GM18870 (cell line): ENCODE data around the gene CLEC2D.
"Not testable (repeated sequence)": the region's sequence is repeated elsewhere in the genome, so short reads cannot be mapped to it uniquely, and the experiment has no call there.

Experiments
- ATAC-seq: cut with Tn5 transposase; IDR thresholded peaks from one replicate; pipeline ENCODE4 v1.9.1; 2021; ENCODE audit warnings: moderate library complexity; ENCODE audit not compliant: unreplicated experiment

CLEC2D gene

DNA sequence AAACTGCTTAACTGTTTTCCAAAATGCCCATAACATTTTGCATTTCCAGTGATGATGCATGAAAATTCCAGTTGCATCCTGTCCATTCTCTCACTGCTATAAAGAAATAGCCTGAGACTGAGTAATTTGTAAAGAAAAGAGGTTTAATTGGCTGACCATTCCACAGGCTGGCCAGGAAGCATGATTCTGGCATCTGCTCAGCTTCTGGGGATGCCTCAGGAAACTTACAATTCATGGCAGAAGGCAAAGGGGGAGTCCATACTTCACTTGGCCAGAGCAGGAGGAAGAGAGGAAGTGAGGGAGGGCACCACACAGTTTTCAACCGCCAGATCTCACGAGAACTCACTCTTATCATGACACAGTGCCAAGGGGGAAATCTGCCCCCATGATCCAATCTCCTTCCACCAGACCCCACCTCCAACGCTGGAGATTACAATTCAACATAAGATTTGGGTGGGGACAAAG is 18.2 kb upstream of the CLEC2D start:
- ATAC-seq = no peak

DNA sequence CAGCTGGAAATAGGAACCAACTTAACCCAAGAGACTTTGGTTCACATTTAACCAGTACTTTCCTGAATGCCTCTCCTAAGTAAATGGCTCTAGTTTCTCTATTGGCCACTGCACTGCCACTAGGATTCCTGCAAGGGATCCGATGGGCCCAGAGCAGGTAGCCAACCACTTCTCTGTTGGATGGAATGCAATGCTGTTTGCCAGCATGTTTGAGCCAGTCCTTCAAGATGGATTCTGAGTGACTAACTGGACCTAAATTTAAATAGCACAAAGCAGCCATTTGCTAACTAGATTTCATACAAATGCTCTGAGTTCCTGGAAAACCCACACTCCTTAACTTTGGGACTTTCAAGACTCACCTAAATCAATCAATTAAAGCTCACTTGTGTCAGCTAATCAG is 9.5 kb upstream of the CLEC2D start:
- no peak for ATAC-seq

DNA sequence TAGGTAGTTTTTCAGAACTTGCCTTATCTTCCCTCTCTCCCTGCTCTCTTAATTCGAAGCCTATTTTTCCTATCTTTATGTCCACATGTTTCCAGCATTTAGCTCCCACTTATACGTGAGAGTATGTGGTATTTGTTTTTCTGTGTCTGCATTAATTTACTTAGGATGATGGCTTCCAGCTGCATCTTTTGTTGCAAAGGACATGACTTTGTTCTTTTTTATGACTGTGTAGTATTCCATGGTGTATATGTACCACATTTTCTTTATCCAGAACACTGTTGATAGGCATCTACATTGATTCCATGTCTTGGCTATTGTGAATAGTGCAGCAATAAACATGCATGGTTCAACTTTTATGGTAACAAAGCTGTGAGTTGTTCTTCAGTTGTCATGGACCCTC is 7.8 kb upstream of the CLEC2D start:
- ATAC-seq = no peak

DNA sequence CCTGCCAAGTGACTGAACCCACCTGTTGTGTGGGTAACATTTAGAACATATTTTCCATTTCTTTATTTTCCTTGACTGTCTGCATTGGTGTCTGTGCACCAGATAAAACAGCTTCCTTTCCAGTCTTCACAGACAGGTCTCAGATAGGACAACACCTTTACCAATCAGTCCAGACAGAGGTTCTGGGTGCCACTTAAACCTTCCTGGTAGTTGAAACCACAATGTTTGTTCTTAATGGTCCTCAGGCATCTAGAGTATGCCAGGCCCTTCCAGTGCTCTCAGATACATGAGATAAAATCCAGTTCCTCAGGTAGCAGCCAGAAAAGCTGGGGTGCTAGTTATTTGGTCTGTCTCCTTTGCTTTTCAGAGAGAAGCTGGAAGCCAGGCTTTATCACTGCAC is 7.0 kb upstream of the CLEC2D start:
- no peak for ATAC-seq

DNA sequence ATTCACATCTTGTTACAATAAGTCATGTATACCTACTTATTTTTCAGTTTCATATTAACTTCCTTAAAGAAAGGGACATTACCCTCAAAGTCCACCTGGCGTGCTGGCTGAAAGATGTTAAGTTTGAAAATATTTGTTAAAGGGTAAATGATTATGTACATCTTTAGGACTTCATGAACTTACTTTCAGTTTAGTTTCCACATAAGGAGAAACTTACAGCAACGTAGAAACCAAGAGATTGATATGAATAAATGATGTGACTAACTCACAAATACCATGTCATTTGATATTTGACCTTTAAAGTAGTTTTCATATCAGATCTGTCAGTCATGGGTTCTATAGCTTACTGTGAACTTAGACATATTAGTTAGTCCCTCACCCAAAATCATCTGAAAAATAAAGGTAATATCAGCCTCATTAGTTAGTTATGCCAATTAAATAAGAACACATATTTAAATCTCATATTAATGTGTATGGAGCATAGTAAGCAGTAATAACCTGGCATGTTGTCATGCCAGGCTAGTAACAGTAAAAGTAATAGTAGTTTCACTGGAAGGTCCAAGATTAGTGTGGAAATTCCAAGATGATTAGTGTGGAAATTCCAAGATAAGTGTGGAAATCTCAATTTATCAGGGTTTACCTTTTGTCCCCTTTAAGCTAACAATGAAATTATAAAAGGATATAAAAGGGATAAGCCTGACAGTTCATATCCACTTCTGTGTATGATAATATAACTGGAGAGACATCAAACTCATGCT is 1.9 kb upstream of the CLEC2D start:
- ATAC-seq = peak; percentile 51

DNA sequence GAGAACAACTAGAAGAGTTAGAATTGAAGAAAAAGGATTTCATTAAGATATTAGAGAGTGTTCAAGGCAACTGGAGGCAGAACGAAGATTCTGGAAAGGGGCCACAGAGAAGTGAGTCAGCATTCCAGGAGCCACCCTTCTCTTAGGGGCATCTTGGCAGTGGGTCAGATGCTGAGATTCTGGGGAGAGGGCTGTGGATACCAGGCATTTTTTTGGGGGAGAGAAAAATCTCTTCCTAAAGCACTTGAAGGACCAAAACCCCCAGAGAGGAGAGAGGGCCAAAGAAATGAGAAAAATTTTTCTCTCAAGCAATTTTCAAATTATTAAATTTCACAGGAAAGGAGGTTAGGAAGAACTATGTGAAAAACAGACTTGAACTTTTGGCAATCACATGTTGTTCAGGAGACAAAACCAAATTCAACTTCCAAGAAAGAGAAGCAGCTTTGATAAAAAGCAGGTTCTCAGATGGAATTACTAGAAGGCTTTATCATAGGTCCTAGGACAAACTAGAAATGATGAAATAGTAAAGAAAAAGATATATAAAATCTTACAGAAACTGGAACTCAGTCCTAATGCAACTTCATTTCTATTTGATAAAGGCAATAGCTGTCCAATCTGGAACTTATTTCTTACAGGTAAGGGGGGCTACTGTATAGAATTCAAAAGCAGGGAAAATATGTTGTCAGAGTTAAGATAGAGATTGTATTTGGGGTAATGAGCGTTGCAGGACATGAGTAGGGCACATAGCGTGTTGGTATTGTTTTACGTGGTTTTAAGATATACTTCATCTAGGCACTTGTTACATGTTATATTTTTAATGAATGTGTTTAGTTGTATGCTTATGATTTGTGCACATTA is 1.1 kb upstream of the CLEC2D start:
- no peak for ATAC-seq

DNA sequence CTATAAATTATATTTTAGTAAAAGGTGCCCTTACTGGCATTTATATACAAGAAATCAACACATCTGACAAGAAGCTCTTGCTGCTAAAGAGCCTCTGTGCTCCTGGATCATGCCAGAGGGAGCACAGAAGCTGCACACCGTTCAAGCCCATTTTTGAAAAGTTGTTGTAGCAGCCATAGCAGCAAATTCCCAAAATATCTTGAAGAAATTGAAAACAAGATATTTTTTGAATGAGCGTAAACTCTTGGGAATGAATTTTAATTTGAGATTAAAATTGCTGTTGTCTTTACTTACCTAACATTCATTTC is 540 bp upstream of the CLEC2D start:
- no peak for ATAC-seq

DNA sequence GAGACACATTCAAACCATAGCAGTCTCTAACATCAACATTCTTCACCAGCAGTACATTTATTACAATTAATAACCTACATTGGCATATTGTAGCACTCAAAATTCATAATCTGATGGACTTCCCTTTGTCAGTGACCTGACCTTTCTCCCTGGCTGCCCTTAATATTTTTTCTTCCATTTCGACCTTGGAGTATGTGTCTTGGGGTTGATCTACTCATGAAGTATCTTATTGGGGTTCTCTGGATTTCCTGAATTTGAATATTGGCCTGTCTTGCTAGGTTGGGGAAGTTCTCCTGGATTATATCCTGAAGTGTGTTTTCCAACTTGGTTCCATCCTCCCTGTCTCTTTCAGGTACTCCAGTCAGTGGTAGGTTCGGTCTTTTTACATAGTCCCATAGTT is 2.8 kb downstream of the CLEC2D start:
- not testable (repeated sequence) for ATAC-seq

DNA sequence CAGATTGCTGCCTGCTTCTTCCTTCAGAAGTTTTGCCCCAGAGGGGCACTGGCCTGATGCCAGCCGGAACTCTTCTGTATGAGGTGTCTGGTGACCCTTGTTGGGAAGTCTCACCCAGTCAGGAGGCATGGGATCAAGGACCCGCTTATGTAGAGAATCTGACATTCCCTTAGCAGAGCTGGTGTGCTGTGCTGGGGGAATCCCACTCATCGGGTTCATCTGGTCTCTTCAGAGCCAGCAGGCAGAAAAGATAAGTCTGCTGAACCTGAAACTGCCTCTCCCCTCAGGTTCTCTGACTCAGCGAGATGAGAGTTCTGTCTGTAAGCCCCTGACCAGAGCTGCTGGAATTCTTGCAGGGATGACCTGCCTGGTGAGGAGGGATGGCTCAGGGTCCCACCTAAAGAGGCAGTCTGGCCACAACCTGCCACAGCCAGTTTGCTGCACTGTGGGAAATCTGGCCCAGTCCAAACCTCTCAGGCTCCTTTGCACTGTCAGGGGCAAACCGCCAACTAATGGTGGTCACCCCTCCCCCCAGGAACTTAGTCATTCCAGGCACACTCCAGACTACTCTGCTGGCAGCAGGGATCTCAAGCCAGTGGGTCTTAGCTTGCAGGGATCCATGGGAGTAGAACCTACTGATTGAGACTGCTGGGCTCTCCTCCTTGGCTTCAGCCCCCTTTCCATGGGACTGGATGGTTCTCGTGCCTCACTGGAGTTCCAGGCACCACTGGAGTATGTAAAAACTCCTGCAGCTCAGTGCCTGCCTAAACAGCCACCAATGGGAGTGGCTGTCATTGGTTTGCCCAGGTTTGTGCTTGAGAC is 4.1 kb downstream of the CLEC2D start:
- ATAC-seq = no peak

DNA sequence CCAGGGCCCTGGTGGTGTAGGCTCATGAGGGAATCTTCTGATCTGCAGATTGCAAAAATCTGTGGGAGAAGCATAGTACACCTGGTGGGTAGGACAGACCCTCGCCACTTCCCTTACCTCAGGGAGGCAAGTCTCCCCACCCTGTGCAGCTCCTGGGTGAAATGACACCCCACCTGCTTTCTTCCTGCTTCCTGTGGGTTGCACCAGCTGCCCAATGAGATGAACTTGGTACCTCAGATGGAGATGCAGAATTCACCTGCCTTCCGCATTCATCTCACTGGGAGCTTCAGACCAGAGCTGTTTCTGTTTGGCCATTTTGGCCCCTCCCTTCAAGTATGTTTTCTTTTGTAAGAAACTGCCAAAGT is 4.7 kb downstream of the CLEC2D start:
- no peak for ATAC-seq

DNA sequence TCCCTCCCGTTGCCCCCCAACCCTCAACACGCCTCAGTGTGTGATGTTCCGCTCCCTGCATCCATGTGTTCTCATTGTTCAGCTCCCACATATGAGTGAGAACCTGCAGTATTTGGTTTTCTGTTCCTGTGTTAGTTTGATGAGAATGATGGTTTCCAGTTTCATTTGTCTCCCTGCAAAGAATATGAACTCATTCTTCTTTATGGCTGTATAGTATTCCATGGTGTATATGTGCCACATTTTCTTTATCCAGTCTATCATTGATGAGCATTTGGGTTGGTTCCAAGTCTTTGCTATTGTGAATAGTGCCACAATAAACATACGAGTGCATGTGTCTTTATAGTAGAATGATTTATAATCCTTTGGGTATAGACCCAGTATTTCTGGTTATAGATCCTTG is 13.0 kb downstream of the CLEC2D start:
- ATAC-seq = not testable (repeated sequence)

DNA sequence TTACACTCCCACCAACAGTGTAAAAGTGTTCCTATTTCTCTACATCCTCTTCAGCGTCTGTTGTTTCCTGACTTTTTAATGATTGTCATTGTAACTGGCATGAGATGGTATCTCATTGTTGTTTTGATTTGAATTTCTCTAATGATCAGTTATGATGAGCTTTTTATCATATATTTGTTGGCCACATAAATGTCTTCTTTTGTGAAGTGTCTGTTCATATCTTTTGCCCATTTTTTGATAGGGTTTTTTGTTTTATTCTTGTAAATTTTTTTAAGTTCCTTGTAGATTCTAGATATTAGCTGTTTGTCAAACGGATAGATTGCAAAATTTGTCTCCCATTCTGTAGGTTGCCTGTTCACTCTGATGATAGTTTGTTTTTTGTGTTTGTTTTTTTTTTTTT is 13.4 kb downstream of the CLEC2D start:
- ATAC-seq = not testable (repeated sequence)

DNA sequence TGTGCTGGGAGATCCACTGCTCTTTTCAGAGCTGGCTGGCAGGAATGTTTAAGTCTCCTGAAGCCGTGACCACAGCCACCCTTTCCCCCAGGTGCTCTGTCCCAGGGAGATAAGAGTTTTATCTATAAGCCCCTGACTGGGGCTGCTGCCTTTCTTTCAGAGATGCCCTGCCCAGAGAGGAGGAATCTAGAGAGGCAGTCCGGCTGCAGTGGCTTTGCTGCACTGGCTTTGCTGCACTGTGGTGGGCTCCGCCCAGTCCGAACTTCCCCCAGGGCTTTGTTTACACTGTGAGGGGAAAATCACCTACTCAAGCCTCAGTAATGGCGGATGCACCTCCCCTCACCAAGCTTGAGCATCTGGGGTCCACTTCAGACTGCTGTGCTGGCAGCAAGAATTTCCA is 15.9 kb downstream of the CLEC2D start:
- not testable (repeated sequence) for ATAC-seq

DNA sequence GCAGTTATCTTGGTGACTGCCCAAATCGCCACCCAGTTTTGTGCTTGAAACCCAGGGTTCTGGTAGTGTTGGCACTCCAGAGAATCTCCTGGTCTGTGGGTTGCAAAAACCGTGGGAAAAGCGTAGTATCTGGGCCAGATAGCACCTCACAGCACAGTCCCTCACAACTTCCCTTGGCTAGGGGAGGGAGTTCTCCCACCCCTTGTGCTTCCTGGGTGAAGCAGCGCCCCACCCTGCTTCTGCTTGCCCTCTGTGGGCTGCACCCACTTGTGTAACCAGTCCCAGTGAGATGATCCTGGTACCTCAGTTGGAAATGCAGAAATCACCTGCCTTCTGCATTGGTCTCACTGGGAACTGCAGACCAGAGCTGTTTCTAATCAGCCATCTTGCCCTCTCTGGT is 16.4 kb downstream of the CLEC2D start:
- no peak for ATAC-seq

DNA sequence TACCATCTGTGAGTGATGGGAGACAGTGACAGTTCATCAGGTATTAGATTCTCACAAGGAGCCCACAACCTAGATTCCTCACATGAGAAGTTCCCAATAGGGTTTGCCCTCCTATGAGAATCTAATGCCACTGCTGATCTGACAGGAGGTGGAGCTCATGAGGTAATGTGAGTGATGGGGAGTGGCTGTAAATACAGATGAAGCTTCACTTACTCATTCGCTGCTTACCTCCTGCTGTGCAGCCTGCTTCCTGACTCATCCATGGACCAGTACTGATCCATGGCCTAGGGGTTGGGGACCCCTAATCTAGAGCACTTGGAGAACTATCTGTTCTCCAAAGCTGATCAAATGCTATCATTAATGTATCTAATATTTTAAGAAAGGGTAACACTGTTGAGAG is 17.7 kb downstream of the CLEC2D start:
- ATAC-seq = no peak

DNA sequence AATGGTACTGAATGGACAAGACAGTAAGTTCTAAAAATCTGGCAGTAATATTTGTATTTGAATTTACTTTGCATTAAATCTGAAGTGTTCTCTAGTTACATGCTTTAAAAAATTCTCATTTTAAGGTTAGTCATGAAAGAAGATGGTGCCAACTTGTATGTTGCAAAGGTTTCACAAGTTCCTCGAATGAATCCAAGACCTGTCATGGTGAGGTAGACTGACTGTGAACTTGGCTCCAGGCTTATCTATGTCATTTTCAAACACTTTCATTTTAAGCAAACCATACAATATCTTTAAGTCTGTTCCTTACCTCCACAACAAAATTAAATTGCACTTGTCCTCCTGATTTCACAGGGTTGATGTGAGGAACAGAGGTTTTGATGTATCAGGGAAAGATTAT is 23.4 kb downstream of the CLEC2D start:
- ATAC-seq = no peak

DNA sequence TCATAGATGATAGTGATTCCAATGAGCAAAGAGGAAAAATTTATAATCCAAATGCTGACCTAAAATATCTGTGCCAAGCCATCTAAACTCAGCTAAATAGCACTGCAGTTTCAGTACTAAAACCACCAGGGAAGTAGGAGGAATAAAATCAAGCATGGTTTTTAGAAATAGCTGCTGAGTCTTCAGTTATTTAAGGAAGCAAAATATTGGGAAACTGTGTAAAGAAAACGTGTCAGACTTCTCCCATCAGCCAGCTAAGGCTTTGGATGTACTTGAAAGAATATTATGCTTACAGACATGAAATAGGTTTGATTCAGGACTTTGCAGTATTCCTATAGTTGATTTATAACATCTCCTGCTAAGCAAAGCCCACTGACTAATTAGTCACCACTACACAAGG is 24.7 kb downstream of the CLEC2D start:
- ATAC-seq = no peak

DNA sequence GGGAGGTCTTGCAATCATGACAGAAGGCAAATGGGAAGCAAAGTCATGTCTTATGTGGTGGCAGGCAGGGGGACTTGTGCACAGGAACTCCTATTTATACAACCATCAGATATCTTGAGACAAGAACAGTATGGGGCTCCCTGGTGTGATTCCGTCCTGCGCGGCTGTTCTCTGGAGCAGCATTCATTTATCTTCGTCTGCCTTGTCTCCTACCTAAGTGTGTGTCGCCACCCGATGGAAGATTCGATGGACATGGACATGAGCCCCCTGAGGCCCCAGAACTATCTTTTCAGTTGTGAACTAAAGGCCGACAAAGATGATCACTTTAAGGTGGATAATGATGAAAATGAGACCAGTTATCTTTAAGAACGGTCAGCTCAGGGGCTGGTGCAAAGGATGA is 25.6 kb downstream of the CLEC2D start:
- not testable (repeated sequence) for ATAC-seq

DNA sequence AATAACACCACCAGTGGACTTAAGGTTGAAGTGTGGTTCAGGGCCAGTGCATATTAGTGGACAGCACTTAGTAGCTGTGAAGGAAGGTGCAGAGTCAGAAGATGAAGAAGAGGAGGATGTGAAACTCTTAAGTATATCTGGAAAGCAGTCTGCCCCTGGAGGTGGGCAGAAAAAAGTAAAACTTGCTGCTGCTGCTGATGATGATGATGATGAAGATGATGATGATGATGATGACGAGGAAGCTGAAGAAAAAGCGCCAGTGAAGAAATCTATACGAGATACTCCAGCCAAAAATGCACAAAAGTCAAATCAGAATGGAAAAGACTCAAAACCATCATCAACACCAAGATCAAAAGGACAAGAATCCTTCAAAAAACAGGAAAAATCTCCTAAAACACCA is 26.1 kb downstream of the CLEC2D start:
- not testable (repeated sequence) for ATAC-seq

DNA sequence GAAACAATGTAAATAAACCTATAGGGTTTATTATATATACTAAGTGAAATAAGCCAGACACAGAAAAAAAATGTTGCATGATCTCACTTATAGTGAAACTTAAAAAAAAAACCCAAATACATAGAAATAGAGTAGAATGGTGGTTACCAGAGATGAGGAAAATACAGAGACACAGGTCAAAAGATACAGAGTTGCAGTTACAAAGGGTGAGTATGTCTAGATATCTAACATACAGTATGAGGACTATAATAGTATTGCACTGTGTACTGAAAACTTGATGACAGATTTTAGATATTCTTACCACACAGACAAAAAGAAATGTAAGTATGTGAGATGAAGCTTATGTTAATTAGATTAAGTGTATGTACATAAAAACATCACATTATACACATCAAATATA is 28.1 kb downstream of the CLEC2D start:
- no peak for ATAC-seq

DNA sequence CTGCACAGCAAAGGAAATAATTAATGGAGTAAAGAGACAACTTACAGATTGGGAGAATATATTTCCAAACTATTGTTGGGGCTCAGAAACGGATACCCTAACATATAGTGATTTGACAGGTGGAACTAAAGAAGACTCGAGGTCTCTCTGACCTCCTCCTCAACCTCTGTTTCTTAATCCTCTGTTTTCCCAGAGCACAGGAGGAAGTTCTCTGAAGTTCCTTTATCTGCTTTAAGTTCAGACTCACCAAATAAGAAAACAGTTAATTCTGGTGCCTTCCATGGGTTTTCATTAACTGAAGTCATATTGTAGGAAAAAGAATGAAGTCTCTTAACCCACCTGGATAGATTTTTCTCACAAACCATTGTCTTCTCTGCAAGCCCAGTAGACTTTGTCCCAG is 29.2 kb downstream of the CLEC2D start:
- no peak for ATAC-seq
